H1 (cell line): ENCODE data around the gene GABBR1. TPM values are rescaled to one million over a fixed set of nuclear protein-coding genes. Genes with fewer than 3 reads are reported as not detected.

Source experiments
- CTCF ChIA-PET: fragments of 300-600 bp; sonication (Branson Sonifier 250); formaldehyde crosslinking; loops from one replicate; lab custom pipeline; 2021; ENCODE audit not compliant: partially characterized antibody; lab: Charles Lee
- POLR2A ChIA-PET: fragments of 300-600 bp; sonication (Branson Sonifier 250); formaldehyde crosslinking; loops from one replicate; lab custom pipeline; 2021; ENCODE audit warnings: inconsistent platforms; ENCODE audit not compliant: partially characterized antibody; lab: Charles Lee
- DNase-seq, 2 experiments: peaks; one replicate each; pipeline versions ENCODE4 v3.0.0 to v3.0.0-alpha.2; 2010 to 2022; ENCODE audit warnings: low spot score in 2 of 2, low read depth in 1 of 2, mixed read lengths in 1 of 2
- FAIRE-seq: peaks from 2 replicates; lab custom pipeline; 2011; peaks lifted over from hg19 to GRCh38; lab: Jason Lieb, UNC
- H2AFZ ChIP-seq: 2 replicates; pipeline ENCODE4 v1.8.1; 2012; ENCODE audit warnings: low read length, inconsistent platforms
- H2AK5ac ChIP-seq: 2 replicates; pipeline ENCODE4 v1.6.1; 2013; ENCODE audit warnings: low read depth, low read length
- H2BK120ac ChIP-seq: replicated peaks from 2 replicates; pipeline ENCODE3; 2013; ENCODE audit warnings: low read depth, low read length, inconsistent platforms
- H2BK12ac ChIP-seq: 2 replicates; pipeline ENCODE4 v1.6.1; 2013; ENCODE audit warnings: low read depth, low read length
- H2BK15ac ChIP-seq: 2 replicates; pipeline ENCODE4 v1.6.1; 2013; ENCODE audit warnings: low read length
- H2BK20ac ChIP-seq: 2 replicates; pipeline ENCODE4 v1.6.1; 2013; ENCODE audit warnings: low read length
- H2BK5ac ChIP-seq: 2 replicates; pipeline ENCODE4 v1.6.1; 2013; ENCODE audit warnings: low read depth, low read length
- H3K14ac ChIP-seq: 2 replicates; pipeline ENCODE4 v1.6.1; 2013; ENCODE audit warnings: inconsistent platforms; ENCODE audit not compliant: insufficient read length
- H3K18ac ChIP-seq: 2 replicates; pipeline ENCODE4 v1.6.1; 2013; ENCODE audit warnings: low read length; ENCODE audit errors: extremely low read depth
- H3K23ac ChIP-seq: 2 replicates; pipeline ENCODE4 v1.6.1; 2013; ENCODE audit warnings: inconsistent platforms; ENCODE audit not compliant: insufficient read length
- H3K23me2 ChIP-seq: 2 replicates; pipeline ENCODE4 v1.6.1; 2013; ENCODE audit warnings: low read depth, low read length
- H3K27ac ChIP-seq: 2 replicates; pipeline ENCODE4 v1.6.1; 2011; ENCODE audit warnings: low read depth, low read length, inconsistent platforms
- H3K27me3 ChIP-seq, 4 experiments: replicated peaks in 1 of 4; 1 replicate in 1 of 4; 2 replicates in 3 of 4; pipeline versions ENCODE4 v1.6.1 to v1.8.1; 2011 to 2013; ENCODE audit warnings: low read length in 3 of 4, mild to moderate bottlenecking in 3 of 4, inconsistent platforms in 2 of 4, mixed read lengths in 2 of 4, moderate library complexity in 1 of 4; ENCODE audit not compliant: control insufficient read depth in 3 of 4, insufficient read depth in 3 of 4; ENCODE audit errors: extremely low read depth in 1 of 4
- H3K36me3 ChIP-seq, 4 experiments: 2 replicates each; pipeline versions ENCODE4 v1.6.1 to v1.8.1; 2011 to 2013; ENCODE audit warnings: mild to moderate bottlenecking in 4 of 4, low read length in 3 of 4, moderate library complexity in 2 of 4, control low read depth in 1 of 4, inconsistent platforms in 1 of 4; ENCODE audit not compliant: insufficient read depth in 4 of 4, control insufficient read depth in 2 of 4
- H3K4ac ChIP-seq: replicated peaks from 2 replicates; pipeline ENCODE3; 2013; ENCODE audit warnings: low read length, low read depth, mixed read lengths, inconsistent platforms; ENCODE audit not compliant: insufficient read length
- H3K4me1 ChIP-seq, 4 experiments: replicated peaks in 1 of 4; 1 replicate in 1 of 4; 2 replicates in 3 of 4; pipeline versions ENCODE4 v1.6.1 to v1.8.1; 2011 to 2013; ENCODE audit warnings: low read length in 3 of 4, inconsistent platforms in 2 of 4, mixed read lengths in 1 of 4; ENCODE audit not compliant: insufficient read depth in 4 of 4, control insufficient read depth in 3 of 4
- H3K4me2 ChIP-seq, 2 experiments: 2 replicates each; pipeline versions ENCODE4 v1.6.1 to v1.8.1; 2011 to 2013; ENCODE audit warnings: low read depth in 2 of 2, low read length in 2 of 2, control low read depth in 1 of 2, inconsistent platforms in 1 of 2, mild to moderate bottlenecking in 1 of 2; ENCODE audit not compliant: insufficient read depth in 1 of 2
- H3K4me3 ChIP-seq, 4 experiments: fragments of 200-600, 300-600 bp in 1 of 4; sonication (generic), shearing (Covaris generic), sonication (Bioruptor Twin) in 1 of 4; 2 replicates each; pipeline versions ENCODE4 v1.5.1 to v1.8.1; 2011 to 2016; ENCODE audit warnings: low read length in 4 of 4, low read depth in 3 of 4, control low read depth in 2 of 4, inconsistent platforms in 2 of 4, mild to moderate bottlenecking in 2 of 4, mixed read lengths in 1 of 4, moderate library complexity in 1 of 4; ENCODE audit not compliant: insufficient read depth in 2 of 4; ENCODE audit errors: extremely low read depth in 1 of 4
- H3K56ac ChIP-seq: replicated peaks from 2 replicates; pipeline ENCODE3; 2013; ENCODE audit warnings: low read depth, mild to moderate bottlenecking, mixed read lengths, low read length, inconsistent platforms; ENCODE audit not compliant: insufficient read length
- H3K79me1 ChIP-seq: 2 replicates; pipeline ENCODE4 v1.6.1; 2013; ENCODE audit warnings: low read depth, low read length, control low read depth
- H3K79me2 ChIP-seq, 2 experiments: 2 replicates each; pipeline versions ENCODE4 v1.6.1 to v1.8.1; 2012 to 2013; ENCODE audit warnings: low read length in 2 of 2, mild to moderate bottlenecking in 2 of 2, inconsistent platforms in 1 of 2; ENCODE audit not compliant: insufficient read depth in 2 of 2, control insufficient read depth in 1 of 2
- H3K9ac ChIP-seq, 4 experiments: replicated peaks in 1 of 4; 1 replicate in 1 of 4; 2 replicates in 3 of 4; pipeline versions ENCODE4 v1.6.1 to v1.8.1; 2011 to 2013; ENCODE audit warnings: low read depth in 3 of 4, low read length in 3 of 4, control low read depth in 2 of 4, mild to moderate bottlenecking in 2 of 4, moderate library complexity in 2 of 4, inconsistent platforms in 1 of 4; ENCODE audit errors: extremely low read depth in 1 of 4
- H3K9me3 ChIP-seq, 2 experiments: 2 replicates each; pipeline versions ENCODE4 v1.6.1 to v1.8.1; 2012 to 2013; ENCODE audit warnings: mild to moderate bottlenecking in 2 of 2, moderate library complexity in 2 of 2, control low read depth in 1 of 2, inconsistent platforms in 1 of 2, low read depth in 1 of 2, low read length in 1 of 2, mixed read lengths in 1 of 2; ENCODE audit not compliant: insufficient read depth in 2 of 2
- H4K20me1 ChIP-seq, 2 experiments: replicated peaks in 1 of 2; 2 replicates each; pipeline versions ENCODE3 to v1.8.1; 2011 to 2013; ENCODE audit warnings: inconsistent platforms in 2 of 2, low read length in 2 of 2, mild to moderate bottlenecking in 1 of 2; ENCODE audit not compliant: insufficient read depth in 2 of 2, control insufficient read depth in 1 of 2
- H4K5ac ChIP-seq: 2 replicates; pipeline ENCODE4 v1.6.1; 2013; ENCODE audit warnings: low read length, low read depth, mixed read lengths, inconsistent platforms; ENCODE audit not compliant: insufficient read length
- H4K8ac ChIP-seq: 2 replicates; pipeline ENCODE4 v1.8.0; 2013; ENCODE audit warnings: mild to moderate bottlenecking, moderate library complexity, low read length, inconsistent platforms; ENCODE audit not compliant: insufficient read depth; ENCODE audit errors: extremely low read depth
- H4K91ac ChIP-seq: replicated peaks from 2 replicates; pipeline ENCODE3; 2013; ENCODE audit warnings: low read length, mixed read lengths, inconsistent platforms; ENCODE audit not compliant: insufficient read length
- BCL11A ChIP-seq, 2 experiments: IDR thresholded peaks; one replicate each; pipeline ENCODE4 v1.6.1; 2011; ENCODE audit warnings: low read depth in 2 of 2, low read length in 2 of 2, mild to moderate bottlenecking in 2 of 2
- EP300 ChIP-seq, 2 experiments: IDR thresholded peaks; 1 replicate in 1 of 2; 2 replicates in 1 of 2; pipeline ENCODE4 v1.6.1; 2011 to 2012; ENCODE audit warnings: low read depth in 2 of 2, low read length in 2 of 2, mild to moderate bottlenecking in 2 of 2, borderline replicate concordance in 1 of 2, inconsistent platforms in 1 of 2, moderate library complexity in 1 of 2
- EZH2 ChIP-seq: fragments of 200-600 bp; sonication (generic); IDR thresholded peaks from 2 replicates; pipeline ENCODE4 v1.7.1; 2012; ENCODE audit warnings: low read depth, mild to moderate bottlenecking, moderate library complexity, low read length, inconsistent platforms; ENCODE audit not compliant: severe bottlenecking
- JUN ChIP-seq: IDR thresholded peaks from 2 replicates; pipeline ENCODE4 v1.6.1; 2011; ENCODE audit warnings: low read depth, mild to moderate bottlenecking, improper control_type of control experiment, low read length
- KDM1A ChIP-seq: fragments of 200-600, 300-600 bp; sonication (generic); IDR thresholded peaks from 2 replicates; pipeline ENCODE4 v1.7.1; 2016; ENCODE audit warnings: mild to moderate bottlenecking, low read length, borderline replicate concordance
- KDM4A ChIP-seq: IDR thresholded peaks from one replicate; pipeline ENCODE4 v1.7.1; 2012; ENCODE audit warnings: low read depth, mild to moderate bottlenecking, moderate library complexity, low read length, inconsistent platforms; ENCODE audit not compliant: severe bottlenecking
- KDM5A ChIP-seq: fragments of 200-600 bp; IDR thresholded peaks from 2 replicates; pipeline ENCODE4 v1.7.1; 2012; ENCODE audit warnings: mild to moderate bottlenecking, low read length, inconsistent platforms, mixed read lengths
- NANOG ChIP-seq: IDR thresholded peaks from 2 replicates; pipeline ENCODE4 v1.6.1; 2011; ENCODE audit warnings: low read length, low read depth, mild to moderate bottlenecking, inconsistent platforms; ENCODE audit not compliant: insufficient read depth, poor library complexity, severe bottlenecking
- PHF8 ChIP-seq: fragments of 200-600 bp; sonication (generic); conservative IDR thresholded peaks from 2 replicates; pipeline ENCODE4 v1.7.1; 2012; ENCODE audit warnings: low read depth, mild to moderate bottlenecking, inconsistent platforms, low read length, moderate library complexity
- RNF2 ChIP-seq: fragments of 200-900, 300-1000 bp; sonication (generic); IDR thresholded peaks from 2 replicates; pipeline ENCODE4 v1.7.1; 2016; ENCODE audit warnings: borderline replicate concordance, low read depth, mild to moderate bottlenecking, antibody characterized with exemption, low read length; ENCODE audit not compliant: poor library complexity, severe bottlenecking; ENCODE audit errors: missing control alignments
- SIX5 ChIP-seq: IDR thresholded peaks from 2 replicates; pipeline ENCODE4 v1.6.1; 2011; ENCODE audit warnings: mild to moderate bottlenecking, low read depth, low read length
- SUZ12 ChIP-seq: fragments of 200-600 bp; sonication (generic); IDR thresholded peaks from 2 replicates; pipeline ENCODE4 v1.6.1; 2012; ENCODE audit warnings: mild to moderate bottlenecking, inconsistent platforms, low read length, moderate library complexity, mixed read lengths
- TAF1 ChIP-seq: IDR thresholded peaks from 2 replicates; pipeline ENCODE4 v1.6.1; 2011; ENCODE audit warnings: mild to moderate bottlenecking, low read depth, low read length
- YY1 ChIP-seq: IDR thresholded peaks from 2 replicates; pipeline ENCODE4 v1.6.1; 2011; ENCODE audit warnings: low read depth, mild to moderate bottlenecking, low read length
- WGBS, 2 experiments: shearing (Covaris generic) in 1 of 2; methylation state at CpG; one replicate each; pipeline versions ENCODE4 v1.1.6 to v1.1.7; 2013 to 2015; ENCODE audit warnings: low lambda C conversion rate in 2 of 2, mixed read lengths in 2 of 2, inconsistent platforms in 1 of 2, low coverage in 1 of 2, missing lambda C conversion rate in 1 of 2; ENCODE audit not compliant: insufficient replicate concordance in 2 of 2, insufficient coverage in 1 of 2, insufficient read length in 1 of 2; ENCODE audit errors: extremely low coverage in 1 of 2, missing lambda C conversion rate in 1 of 2; 5-methylcytosine and 5-hydroxymethylcytosine counted together
- polyA plus RNA-seq, 7 experiments: library from polyadenylated mRNA; depleted of rRNA in 3 of 7; stranded (reverse) in 5 of 7; unstranded in 2 of 7; fragments of >200 nt in 5 of 7; fragments of 200-250 nt in 2 of 7; gene quantifications; 1 replicate in 5 of 7; 2 replicates in 1 of 7; 4 replicates in 1 of 7; pipeline versions ENCODE4 v1.2.1 to v1.2.3, GENCODE V29; 2011 to 2013; ENCODE audit warnings: missing spikeins in 2 of 7, mixed read lengths in 2 of 7
- total RNA-seq: library from RNA; stranded (reverse); fragmentation: NEBNext Ultra II Directional; extraction: Animal tissue kit (Norgen Biotek cat#: 25700); gene quantifications from 2 replicates; pipeline ENCODE4 v1.2.1, GENCODE V29; 2021

Gene GABBR1
- total and polyA plus RNA-seq, 2 of the 8 experiments (the other 6 are each of a cell fraction or from before 2014, with no cell fraction given): 75.9 to 78.3 TPM

- H3K27me3 ChIP-seq: no peaks in the 10 kb centered on the region; a peak in 1 of 7 replicates
- DNase-seq (no peak), FAIRE-seq (no peak)
- no peaks in the 10 kb centered on the region for H3K23me2 ChIP-seq
- H2BK15ac ChIP-seq: no peak overlapping the region
- no peak overlapping the region for H2BK12ac ChIP-seq
- no peak overlapping the region for H3K14ac ChIP-seq
- no peak overlapping the region for H3K18ac ChIP-seq
- no peak overlapping the region for H3K23ac ChIP-seq
- H4K20me1 ChIP-seq: no peaks in the 10 kb centered on the region
- peaks cover 7 to 15% of the 10 kb centered on the region in 2 experiments for H3K9me3 ChIP-seq
- H3K79me1 ChIP-seq: no peaks in the 10 kb centered on the region
- no peak overlapping the region for H2BK20ac ChIP-seq
- ChIA-PET POLR2A (no interaction called here), CTCF (interaction anchor here (0.7 kb wide), 1 partner anchor 1921 kb away, joined by 3 read pairs; no protein-coding TSS in a partner anchor)
- no peak overlapping the region for H4K91ac ChIP-seq
- H3K36me3 ChIP-seq: no peaks in the 10 kb centered on the region
- no peak overlapping the region for H3K56ac ChIP-seq
- peaks cover 0 to 7% (median 0%) of the 10 kb centered on the region in 4 experiments; a peak in 4 of 7 replicates for H3K4me1 ChIP-seq
- H3K27ac ChIP-seq: no peak overlapping the region
- H2BK5ac ChIP-seq: no peak overlapping the region
- 83% methylated on average over 2 of the region's 2 CpGs; no CpG with 5 or more reads in 1 of the 2 experiments for WGBS, 2 experiments
- no peak overlapping the region for H4K5ac ChIP-seq
- H4K8ac ChIP-seq: no peak overlapping the region
- H3K4me3 ChIP-seq: no peak overlapping the region
- H2AFZ ChIP-seq: no peak overlapping the region
- no peak overlapping the region for H3K4ac ChIP-seq
- H3K4me2 ChIP-seq: no peak overlapping the region
- no peak overlapping the region for H3K9ac ChIP-seq
- H3K79me2 ChIP-seq: no peaks in the 10 kb centered on the region
- H2BK120ac ChIP-seq: no peak overlapping the region
- no peak overlapping the region for H2AK5ac ChIP-seq
- TF ChIP-seq BCL11A (IDR thresholded peaks at IDR 0.05; ENCODE audit: low read depth in 2 of 2, low read length in 2 of 2) (no peak), EZH2 (no peak), EP300 (IDR thresholded peaks at IDR 0.05; ENCODE audit: borderline replicate concordance in 1 of 2, low read depth in 2 of 2, low read length in 2 of 2) (no peak), JUN (no peak), RNF2 (no peak), NANOG (no peak), TAF1 (no peak), SUZ12 (no peak), YY1 (no peak), SIX5 (no peak), KDM1A (no peak), KDM4A (no peak), KDM5A (no peak), PHF8 (no peak)
These were observed 110.8 kb downstream of the GABBR1 start for GRCh38 chr6:29522227-29522626.
